HuH-7 (cell line): ENCODE results near the gene GRIA1.

Source experiments
- DNase-seq: peaks from one replicate; pipeline ENCODE4 v3.0.0; 2011; ENCODE audit warnings: low spot score

GRIA1 gene

DNA sequence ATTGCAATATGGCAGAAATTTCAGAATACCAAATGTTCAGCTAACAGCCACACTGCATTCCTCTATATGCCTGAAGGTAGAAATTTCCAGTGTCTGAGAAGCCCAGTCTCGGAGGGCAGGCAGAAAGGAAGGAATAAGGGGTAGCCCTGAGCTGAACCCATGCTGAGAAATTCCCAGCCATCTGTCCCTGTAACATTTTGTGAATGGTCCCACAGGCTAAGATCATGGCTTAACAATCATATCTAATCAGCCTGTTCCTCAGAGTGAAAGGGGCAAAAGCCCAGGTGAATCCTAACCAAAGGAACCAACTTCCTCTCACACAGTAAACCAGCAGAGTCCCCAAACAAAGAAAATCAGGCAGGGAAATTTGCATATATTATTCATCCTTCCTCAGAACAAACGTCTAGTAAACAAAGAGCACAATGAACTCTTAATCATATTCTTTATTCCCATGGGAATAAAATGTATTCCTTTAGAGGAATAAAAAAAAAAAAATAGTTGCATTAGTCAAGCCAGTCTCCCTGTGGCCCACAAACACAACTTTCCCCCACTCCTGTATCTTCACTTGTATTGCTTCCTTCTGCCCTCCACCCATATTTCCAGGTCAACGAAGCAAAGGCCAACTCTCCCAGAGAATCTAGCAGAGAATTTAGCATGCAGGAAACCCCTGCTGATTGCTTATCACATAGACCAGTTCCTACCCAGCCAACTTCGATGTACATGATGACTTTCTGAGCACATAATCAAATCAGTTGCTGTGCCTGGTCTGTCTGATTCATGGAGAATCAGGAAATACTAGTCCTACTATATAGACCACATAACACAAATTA, 290.6 kb downstream of the GRIA1 start:
- no peak for DNase-seq

DNA sequence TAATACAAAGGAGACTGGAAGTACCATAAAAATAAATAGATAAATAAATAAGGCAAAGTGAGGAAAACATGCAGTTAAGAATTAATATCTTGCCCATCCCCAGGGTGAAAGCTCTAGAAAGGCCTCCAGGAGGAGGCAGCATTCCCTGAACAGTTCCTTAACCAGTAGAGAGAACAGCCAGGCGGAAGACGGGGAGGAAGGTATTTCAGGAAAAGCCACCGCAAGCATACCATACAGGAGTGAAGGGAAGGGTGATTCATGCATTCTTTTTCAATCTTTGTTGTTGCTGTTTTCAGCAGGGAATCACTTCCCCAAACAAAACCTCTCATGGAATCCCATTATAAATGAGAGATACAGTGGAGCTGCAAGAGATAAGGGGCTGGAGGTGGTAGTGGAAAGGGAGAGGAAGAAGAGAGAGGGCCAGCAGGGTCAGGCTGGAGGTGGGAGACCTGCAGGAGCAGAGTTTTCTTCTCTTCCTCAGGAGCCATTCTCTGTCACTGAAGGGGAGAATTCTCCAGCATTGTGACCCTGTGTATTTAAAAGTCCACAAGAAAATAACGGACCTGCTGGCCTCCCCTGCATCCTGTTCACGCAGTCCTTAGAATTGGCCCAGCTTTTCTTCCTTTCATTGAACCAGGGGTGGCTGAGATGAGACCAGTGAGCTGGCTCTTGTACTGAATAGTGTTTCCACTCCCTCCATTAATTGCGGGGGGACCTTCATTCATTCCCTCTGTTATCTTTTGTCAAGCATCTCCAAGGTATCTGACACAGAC, 292.3 kb downstream of the GRIA1 start:
- DNase-seq: no peak

DNA sequence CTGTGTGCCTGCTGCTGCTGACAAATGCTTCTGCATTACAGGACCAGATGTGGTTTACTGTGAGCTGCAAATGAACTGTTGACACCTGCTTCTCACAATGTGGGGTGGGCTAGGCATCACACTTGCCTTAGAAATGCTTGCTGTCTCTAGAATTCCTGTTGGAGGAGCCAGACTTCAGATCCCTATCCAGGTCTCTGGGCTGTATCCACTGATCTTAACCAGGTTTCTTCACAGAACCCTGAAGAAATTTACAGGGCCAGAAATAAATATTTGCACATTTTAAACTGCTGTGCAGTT, 292.8 kb downstream of the GRIA1 start:
- no peak for DNase-seq

DNA sequence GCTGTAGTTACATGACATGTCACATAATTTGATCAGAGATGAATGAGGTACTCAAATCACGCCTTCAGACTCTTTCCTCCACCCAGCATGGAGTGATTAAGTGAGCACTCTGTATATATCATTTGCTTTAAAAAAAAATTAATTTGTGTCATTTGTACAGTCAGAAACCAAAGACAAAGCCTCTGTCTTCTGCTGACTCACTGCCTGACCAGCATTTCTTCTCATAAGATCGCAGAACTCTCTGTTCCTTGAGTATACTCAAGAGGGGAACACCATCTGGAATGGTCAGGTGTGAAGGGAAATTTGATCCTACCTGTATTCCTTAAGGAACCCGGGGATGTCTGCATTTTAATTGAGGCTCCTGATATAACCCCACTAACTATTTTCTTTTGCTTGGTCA, 293.8 kb downstream of the GRIA1 start:
- no peak for DNase-seq

DNA sequence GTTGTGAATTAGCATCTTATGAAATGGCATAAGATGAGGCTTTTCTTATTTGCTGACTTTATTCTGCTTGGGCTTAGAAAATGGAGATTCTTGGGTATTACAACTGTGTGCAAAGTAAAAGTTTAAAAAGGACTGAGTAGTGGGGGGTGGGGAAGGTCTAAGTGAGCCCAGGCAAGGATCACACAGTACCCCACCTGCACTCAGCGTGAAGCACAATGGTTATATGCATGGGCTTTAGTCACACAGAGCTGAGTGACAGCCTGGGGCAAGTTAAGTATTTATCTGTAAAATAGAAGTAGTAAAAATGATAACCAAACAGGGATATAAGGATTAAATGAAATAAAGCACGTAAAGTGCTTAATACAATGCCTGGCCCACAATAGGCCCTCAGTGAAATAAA, 300.9 kb downstream of the GRIA1 start:
- DNase-seq: no peak

DNA sequence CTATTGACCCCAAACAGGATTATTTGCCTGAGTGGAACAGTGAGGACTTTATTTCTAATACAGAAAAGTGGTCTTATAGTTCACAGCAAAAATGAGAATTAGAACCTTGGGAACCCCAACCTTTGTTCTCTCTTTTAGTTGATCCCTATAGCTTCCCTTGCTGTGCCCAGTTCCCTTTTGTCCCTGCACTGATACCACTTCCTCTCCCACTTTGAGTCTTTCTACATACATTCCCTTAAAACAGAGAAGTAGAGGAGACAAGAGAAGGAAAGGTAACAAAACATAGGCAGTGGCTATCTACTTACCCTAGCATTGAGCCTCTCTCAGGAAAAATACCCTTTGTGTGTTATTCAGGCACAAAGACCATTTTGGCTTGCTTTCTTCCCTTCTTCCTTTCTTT, 301.8 kb downstream of the GRIA1 start:
- DNase-seq: no peak

DNA sequence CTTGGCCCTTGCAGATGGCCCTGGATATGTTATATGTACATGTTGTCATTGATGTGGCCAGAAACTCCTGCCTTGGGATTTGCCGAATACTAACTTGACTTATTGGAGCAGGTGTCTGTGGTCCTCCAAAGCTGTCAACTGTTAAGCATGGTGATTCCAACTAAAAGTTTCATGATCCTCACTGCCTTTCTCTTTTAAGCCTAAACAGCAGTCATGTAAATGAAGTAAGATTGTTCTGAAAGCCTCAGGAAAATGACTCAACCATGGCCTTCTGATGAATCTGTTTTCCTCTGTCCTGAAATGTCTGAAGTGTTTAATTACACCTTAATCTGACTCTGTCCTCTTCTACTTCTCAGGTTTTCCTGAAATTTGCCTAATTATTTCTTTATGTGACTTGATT, 303.2 kb downstream of the GRIA1 start:
- no peak for DNase-seq

DNA sequence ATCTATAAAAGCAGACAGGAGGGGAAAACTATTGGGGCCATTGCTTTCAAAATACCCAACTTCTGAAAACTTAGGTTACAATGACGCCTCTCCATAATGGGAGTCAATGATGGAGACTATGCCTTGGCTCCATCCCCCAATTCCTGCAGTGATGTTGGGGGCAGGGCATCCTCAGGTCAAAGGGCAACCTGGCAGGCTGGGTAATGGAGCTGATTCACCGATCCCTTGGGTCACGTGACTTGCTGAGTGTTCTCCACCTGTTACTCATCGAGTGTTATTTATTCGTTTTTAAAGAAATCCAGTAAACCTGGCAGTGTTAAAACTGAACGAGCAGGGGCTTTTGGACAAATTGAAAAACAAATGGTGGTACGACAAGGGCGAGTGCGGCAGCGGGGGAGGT, 303.9 kb downstream of the GRIA1 start:
- no peak for DNase-seq

DNA sequence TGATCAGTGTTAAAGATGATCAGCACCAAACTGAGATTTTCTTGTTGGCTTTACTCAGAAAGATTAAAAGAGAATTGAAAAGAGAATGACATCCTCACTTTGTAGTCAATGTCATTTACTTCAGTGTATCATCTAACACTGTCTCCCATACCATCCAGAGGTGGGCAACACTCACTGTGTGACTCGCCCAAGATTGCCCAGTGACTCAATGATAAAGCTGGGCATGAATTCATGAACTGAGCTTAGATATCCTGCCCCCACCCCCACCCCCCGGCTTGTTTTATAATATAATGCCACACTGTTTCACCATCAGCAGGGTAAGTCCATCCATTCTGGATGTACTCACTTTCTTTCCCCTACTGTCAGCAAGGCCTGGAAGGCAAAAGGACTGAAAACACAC, 306.1 kb downstream of the GRIA1 start:
- DNase-seq: no peak

DNA sequence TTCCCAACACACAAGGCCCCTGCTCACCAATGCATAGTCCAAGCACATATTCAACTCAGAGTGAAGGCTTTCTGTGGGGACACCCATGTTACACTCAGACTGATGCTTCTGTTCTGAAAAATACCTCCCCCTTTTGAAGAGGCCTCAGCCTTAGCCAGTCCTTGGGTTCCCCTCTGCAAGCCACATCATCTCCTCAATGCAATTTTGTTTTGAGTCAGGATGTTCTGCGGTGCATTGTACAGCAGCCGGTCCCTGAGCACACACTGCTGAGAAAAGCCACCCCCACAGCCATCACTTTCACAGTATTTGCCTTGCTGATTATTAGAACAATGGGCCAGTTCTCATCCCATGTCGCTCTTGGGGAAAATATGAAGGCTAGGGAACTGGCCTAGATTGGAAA, 307.0 kb downstream of the GRIA1 start:
- no peak for DNase-seq

DNA sequence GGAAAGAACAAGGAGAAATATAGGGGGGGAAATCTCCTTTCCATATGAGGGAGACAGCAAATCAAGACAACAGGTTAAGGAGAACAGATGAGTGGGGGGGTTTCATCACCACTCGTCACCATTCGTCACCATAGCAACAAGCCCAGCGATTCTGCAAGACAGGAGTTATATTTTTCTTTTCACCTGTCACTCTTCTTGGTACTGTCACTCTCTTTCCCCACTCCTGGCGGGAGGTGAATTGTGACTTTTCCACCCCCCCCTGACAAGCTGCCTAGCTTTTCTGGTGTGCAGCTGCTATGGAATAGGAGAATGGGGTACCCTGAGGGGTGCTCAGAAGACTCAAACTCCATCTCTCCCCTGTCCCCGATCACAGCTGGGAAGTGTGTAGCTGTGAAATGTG, 308.4 kb downstream of the GRIA1 start:
- no peak for DNase-seq

DNA sequence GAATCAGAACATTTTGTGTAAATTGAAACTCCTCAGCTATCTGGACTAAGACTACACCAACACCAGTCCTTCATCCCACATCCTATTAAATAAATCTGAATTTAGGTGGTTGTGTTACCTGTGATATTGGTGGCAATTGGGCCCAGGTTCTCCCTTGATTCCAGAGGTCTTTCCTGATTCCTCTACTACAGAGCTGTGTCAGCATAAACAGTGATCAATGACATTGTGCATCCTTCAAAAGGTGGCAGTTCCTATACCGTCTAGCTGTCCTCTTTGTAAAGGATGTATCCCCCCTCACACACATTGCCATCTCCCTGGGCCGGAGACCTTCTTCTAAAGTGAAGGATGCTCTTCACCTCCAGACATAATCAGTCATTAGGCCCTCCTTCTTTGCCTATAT, 309.0 kb downstream of the GRIA1 start:
- no peak for DNase-seq

DNA sequence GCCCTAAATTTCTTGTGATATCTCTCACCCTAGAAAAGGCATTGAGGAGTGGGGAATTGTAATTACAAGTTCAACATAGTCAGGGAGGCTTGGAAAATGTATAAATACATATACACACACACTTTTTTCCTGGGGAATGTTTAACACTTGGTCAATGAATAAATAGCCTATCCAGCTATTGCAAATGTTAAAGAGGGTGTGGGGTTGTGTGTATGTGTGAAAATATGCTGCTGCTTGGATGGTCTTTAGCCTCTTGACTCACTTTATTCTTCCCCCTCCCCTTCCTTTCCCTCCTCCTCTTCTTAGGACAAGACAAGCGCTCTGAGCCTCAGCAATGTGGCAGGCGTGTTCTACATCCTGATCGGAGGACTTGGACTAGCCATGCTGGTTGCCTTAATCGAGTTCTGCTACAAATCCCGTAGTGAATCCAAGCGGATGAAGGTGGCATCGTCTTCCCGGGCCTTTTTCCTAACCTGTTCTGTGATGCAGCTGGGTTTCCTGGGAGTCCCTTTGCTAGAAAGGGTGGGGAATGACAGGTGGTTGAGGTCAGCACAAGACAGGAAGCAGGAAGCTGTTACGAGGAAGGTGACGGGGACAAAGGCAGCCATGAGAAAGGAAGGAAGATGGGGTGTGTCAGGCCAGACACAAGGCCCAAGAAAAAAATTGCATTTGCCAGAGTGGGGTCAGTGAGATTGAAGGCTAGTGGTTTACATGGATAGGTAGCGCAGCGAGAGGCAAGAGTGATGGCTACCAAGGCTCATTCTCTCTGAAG, 311.8 kb downstream of the GRIA1 start:
- DNase-seq: no peak

DNA sequence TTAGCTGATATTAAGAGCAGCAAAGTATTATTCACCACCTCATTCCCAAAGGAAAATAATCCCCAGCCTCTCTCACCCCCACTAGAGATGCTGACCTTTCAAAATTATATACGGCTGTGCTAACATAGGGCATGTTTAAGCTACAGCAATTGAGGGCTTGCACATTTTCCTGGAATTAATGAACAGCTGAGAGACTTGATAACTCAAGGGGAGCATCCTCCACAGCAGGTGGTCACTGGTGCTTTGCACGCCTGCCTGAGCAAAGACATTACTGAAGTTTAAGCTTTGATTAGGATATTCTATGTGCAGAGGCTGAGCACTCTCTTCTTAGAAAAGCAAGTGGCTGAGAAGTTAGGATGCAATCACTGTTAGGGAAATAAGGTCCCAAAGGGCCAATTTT, 317.3 kb downstream of the GRIA1 start:
- DNase-seq: no peak

DNA sequence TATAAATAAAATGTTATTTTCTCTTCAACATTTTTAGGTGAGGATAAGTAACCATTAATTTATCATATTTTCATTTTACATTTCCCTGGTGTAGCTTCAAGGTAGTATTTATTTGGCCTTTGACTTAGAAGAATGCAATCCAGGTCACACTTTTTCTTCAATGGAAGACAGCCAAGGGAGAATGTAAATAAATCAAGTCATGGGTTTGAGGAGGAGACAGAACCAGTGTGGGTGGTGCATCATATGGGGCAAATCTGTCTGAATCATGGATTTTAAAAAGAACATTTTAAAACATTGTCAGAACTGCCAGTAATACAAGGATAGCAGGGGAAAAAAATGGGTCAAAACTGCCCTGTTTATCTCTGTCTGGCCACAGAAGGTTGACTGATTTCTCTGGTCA, 318.7 kb downstream of the GRIA1 start:
- no peak for DNase-seq

DNA sequence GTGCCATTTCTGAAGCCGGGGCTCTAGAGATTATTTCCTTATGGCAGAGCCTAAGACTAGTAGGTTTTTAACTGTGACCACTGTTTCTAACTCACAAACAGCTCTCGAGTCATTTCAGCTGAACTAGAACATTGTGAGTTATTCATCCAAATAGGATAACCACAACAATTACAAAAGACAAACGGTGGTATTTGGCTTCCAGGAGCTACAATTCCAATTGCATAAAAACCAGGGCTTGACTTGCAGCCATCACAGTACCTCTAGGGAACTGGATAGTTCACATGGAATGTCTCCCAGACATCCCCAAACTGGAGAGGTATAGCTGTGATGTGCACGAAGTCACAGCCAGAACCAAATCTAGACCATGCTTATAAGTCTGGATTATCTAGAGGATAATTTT, 323.4 kb downstream of the GRIA1 start:
- no peak for DNase-seq

DNA sequence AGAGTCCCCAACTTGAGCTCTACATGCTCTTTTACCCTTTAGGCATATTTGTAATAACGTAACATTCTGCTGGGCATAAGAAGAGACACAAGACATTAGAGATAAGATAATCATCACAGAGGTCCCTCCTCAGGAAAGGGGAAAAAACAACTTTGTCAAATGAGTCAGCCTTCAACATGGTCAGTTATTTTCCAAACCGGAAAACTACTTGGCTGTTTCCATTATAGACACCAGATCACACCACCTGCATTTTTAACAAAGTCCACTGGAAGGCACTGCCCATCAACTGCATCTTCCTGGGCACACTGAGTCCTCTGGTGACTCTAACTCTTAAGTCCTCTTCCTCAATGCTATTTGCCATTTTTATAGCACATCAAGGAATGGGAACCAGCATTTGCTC, 326.4 kb downstream of the GRIA1 start:
- no peak for DNase-seq

DNA sequence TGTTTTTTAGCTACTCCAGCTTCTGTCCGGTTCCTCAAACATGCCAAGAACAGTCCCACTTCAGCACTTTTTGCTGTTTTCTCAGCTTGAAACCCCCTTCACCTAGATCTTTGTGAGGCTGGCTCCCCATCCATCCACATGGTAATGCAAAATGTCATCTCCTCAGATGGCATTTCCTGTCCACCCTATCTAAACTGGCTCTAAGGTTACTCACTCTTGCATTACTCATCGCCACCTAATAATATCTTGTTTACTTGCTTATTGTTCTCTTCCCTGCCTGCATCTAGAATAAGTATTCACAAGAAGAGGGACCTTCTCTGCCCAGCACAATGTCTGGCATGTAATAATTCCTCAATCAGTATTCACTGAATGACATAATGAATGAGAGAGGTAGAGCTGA, 328.2 kb downstream of the GRIA1 start:
- DNase-seq: no peak

DNA sequence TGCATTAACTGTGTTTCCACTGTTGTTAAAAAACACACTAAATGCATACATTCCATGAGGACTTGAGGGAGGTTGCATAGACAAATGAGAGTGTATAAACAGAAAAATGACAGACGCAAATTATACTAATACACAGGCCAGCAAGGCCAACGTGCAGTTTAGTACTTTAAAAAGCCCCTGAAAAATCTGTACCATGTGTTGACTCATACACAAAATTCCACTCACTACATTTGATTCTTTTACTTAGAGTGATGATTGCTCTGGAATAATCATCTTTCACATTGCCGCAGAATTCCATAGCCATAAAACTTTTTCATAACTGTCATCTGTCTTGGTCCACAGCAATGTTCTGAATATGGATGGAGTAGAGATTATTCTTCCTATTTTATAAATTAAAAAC, 332.6 kb downstream of the GRIA1 start:
- no peak for DNase-seq

DNA sequence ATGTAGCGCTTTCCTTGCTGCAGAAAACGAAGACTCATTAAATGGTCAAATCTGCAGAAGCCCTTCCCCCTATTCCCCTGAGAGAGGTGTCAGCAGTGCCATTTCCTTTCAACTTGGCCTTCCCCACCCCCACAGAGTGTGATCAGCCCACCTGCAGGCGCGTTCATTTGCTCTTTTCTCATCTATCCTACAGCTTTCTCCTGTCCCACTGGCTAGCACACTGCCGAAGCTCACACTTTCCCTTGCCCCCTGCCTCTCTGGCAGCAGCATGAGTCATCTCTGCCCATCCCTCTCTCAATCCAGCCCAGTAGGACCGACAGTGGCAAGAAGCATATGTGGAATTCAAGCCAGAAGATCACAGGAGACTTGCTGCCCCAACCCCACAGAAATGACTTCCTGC, 334.4 kb downstream of the GRIA1 start:
- DNase-seq: no peak

DNA sequence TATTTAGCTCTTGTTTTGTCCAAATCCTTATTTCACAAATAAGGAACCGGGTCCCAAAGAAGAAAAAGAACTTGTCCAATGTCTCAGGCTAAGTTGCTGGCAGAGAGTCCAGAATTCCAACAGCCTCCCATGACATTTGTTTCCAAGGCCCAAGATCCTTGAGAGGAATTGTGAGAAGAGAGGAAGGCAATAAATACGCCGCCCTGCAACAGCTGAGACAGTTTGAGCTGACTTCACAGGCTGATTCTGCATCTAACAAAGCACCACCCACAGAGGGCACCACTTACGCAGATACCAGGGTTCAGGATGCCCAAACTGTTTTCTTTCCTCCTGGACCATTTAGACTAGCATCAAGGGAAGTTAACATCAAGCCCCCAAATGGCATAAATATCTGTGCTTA, 336.9 kb downstream of the GRIA1 start:
- DNase-seq: no peak

DNA sequence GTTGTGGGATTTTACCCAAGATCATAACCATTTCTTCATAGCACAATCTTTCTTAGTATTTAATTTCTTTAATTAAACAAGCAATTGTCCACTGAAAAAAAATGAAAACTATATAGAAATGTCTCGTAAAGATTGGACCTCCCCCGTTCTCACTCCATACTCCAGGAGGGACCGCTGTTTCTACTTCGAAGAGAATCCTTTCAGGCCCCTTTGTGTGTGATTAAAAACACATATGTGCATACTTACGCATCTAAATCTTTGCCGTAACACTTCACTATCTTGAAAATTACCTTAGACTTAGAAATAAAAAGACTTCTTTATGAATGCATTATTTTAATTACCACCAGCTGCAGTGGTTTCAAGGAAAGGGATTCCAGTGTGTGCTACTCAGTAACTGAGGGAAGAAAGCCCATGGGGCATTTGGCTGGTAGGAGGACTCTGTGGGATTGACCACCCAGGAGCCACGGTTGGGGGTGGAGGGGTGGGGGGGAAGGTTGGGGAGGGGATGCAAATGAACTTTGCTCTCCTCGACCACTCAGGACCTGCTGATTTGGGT, 339.1 kb downstream of the GRIA1 start:
- no peak for DNase-seq

DNA sequence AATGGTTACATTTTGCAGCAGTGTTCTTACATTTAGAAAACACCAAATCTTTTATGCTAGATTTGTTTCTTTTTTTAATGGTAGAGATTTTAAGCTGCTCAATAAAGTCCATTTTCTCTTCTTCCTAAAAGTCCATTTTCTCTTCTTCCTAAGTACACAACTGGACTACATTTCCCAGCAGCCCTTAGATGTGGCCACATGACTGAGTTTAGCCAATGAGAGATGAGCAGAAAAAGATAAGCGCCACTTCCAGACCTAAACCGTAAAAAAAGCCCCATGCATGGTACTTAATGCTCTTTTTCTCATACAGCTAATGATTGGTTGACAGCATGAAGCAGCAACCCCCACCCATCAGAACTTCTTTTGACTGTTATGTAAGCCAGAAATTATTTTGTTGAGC, 341.5 kb downstream of the GRIA1 start:
- DNase-seq: peak; percentile 10
